Astrocyte (in vitro differentiated cells and primary cell): ENCODE measurements around the gene SERTM1. TPM values are rescaled to one million over a fixed set of nuclear protein-coding genes. Genes with fewer than 3 reads are reported as not detected.

Experiments
- DNase-seq: peaks from one replicate; pipeline ENCODE4 v3.0.0-alpha.2; 2010; ENCODE audit warnings: low read depth
- FAIRE-seq: peaks from 2 replicates; lab custom pipeline; 2011; peaks lifted over from hg19 to GRCh38; lab: Jason Lieb, UNC
- H2AFZ ChIP-seq: 2 replicates; pipeline ENCODE4 v1.6.0; 2012; ENCODE audit warnings: low read depth, low read length, inconsistent platforms
- H3K27ac ChIP-seq: 2 replicates; pipeline ENCODE4 v1.5.1; 2011; ENCODE audit warnings: low read depth, low read length, inconsistent platforms
- H3K27me3 ChIP-seq: 2 replicates; pipeline ENCODE4 v1.6.0; 2011; ENCODE audit warnings: low read length, inconsistent platforms; ENCODE audit not compliant: insufficient read depth
- H3K36me3 ChIP-seq: 2 replicates; pipeline ENCODE4 v1.5.1; 2011; ENCODE audit warnings: low read length, inconsistent platforms; ENCODE audit not compliant: insufficient read depth
- H3K4me1 ChIP-seq: 2 replicates; pipeline ENCODE4 v1.5.1; 2011; ENCODE audit warnings: low read length, inconsistent platforms; ENCODE audit not compliant: insufficient read depth
- H3K4me2 ChIP-seq: 2 replicates; pipeline ENCODE4 v1.6.0; 2012; ENCODE audit warnings: low read length, inconsistent platforms
- H3K4me3 ChIP-seq: 2 replicates; pipeline ENCODE4 v1.5.1; 2011; ENCODE audit warnings: low read depth, mild to moderate bottlenecking, low read length, inconsistent platforms; ENCODE audit not compliant: insufficient read depth
- H3K79me2 ChIP-seq: 2 replicates; pipeline ENCODE4 v1.6.0; 2012; ENCODE audit warnings: mild to moderate bottlenecking, low read length, inconsistent platforms; ENCODE audit not compliant: insufficient read depth
- H3K9ac ChIP-seq: 2 replicates; pipeline ENCODE4 v1.6.0; 2012; ENCODE audit warnings: mild to moderate bottlenecking, low read length, inconsistent platforms
- H3K9me3 ChIP-seq: 2 replicates; pipeline ENCODE4 v1.5.1; 2012; ENCODE audit warnings: low read depth, mild to moderate bottlenecking, low read length, inconsistent platforms; ENCODE audit not compliant: insufficient read depth
- H4K20me1 ChIP-seq: 2 replicates; pipeline ENCODE4 v1.6.0; 2012; ENCODE audit warnings: low read length, inconsistent platforms; ENCODE audit not compliant: insufficient read depth
- H3K27ac Mint-ChIP-seq: one replicate; pipeline ENCODE4 v1.8.0; 2021; ENCODE audit warnings: mild to moderate bottlenecking, mixed read lengths; ENCODE audit not compliant: unreplicated experiment
- H3K27me3 Mint-ChIP-seq: one replicate; pipeline ENCODE4 v1.8.0; 2021; ENCODE audit warnings: low read depth, mixed read lengths; ENCODE audit not compliant: unreplicated experiment
- H3K36me3 Mint-ChIP-seq: one replicate; pipeline ENCODE4 v1.8.0; 2021; ENCODE audit warnings: low read depth, mixed read lengths; ENCODE audit not compliant: unreplicated experiment
- H3K4me1 Mint-ChIP-seq: one replicate; pipeline ENCODE4 v1.8.0; 2021; ENCODE audit warnings: low read depth, mixed read lengths; ENCODE audit not compliant: unreplicated experiment
- H3K4me3 Mint-ChIP-seq: one replicate; pipeline ENCODE4 v1.8.0; 2021; ENCODE audit warnings: mild to moderate bottlenecking, moderate library complexity, mixed read lengths; ENCODE audit not compliant: unreplicated experiment
- H3K9me3 Mint-ChIP-seq: one replicate; pipeline ENCODE4 v1.8.0; 2021; ENCODE audit warnings: mild to moderate bottlenecking, mixed read lengths; ENCODE audit not compliant: unreplicated experiment
- EZH2 ChIP-seq: IDR thresholded peaks from 2 replicates; pipeline ENCODE4 v1.6.1; 2012; ENCODE audit warnings: mild to moderate bottlenecking, low read length, inconsistent platforms; ENCODE audit not compliant: insufficient read depth
- total RNA-seq: library from RNA; stranded (reverse); gene quantifications from 2 replicates; pipeline ENCODE4 v1.2.1, GENCODE V29; 2021
- TF ChIP-seq, protein P1 (sequence below): IDR thresholded peaks from 2 replicates; pipeline ENCODE4 v1.5.1; 2011; ENCODE audit warnings: low read depth, mild to moderate bottlenecking, inconsistent platforms, low read length, moderate library complexity; ENCODE audit not compliant: insufficient read depth

SERTM1 gene
- total RNA-seq, 1 donor from 2014 or later: 0.34 TPM

DNA sequence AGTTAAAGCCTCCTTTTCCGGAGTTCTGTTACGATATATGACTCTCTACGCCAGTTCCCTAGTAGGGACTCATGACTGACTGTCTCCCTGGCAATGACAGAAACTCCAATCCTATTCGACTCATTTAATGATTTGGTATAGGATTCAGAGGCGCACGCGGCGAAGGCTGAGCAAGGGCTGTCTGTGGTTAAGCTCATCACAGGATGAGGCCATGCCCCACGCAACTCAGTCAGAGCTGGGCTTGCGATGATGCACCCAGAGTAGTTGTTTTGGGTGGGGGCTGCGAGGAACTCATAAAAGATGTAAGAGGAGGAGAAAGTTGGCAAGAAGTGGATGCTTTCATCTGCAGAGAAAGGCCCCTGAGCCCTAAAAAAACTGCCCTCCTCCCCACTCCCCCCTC lies 468 bp upstream of the SERTM1 start:
- no peak for DNase-seq

GRCh38 chr13:36674337-36675212 lies 755 bp downstream of the SERTM1 start:
- Histone ChIP-seq H3K4me2 (peak overlapping the region; percentile 82), H3K4me1 (peaks cover 4% of the 10 kb centered on the region), H3K79me2 (no peaks in the 10 kb centered on the region), H4K20me1 (no peaks in the 10 kb centered on the region), H3K27me3 (peaks cover 40% of the 10 kb centered on the region), H3K36me3 (no peaks in the 10 kb centered on the region), H3K27ac (no peak overlapping the region), H3K4me3 (peak overlapping the region; percentile 35), H3K9me3 (no peaks in the 10 kb centered on the region), H2AFZ (peak overlapping the region; percentile 72), H3K9ac (no peak overlapping the region)
- no peak for FAIRE-seq
- H3K27ac Mint-ChIP-seq: no peak overlapping the region
- H3K4me1 Mint-ChIP-seq: peaks cover 4% of the 10 kb centered on the region
- TF ChIP-seq EZH2: peak; percentile 42
- TF ChIP-seq, protein P1, sequence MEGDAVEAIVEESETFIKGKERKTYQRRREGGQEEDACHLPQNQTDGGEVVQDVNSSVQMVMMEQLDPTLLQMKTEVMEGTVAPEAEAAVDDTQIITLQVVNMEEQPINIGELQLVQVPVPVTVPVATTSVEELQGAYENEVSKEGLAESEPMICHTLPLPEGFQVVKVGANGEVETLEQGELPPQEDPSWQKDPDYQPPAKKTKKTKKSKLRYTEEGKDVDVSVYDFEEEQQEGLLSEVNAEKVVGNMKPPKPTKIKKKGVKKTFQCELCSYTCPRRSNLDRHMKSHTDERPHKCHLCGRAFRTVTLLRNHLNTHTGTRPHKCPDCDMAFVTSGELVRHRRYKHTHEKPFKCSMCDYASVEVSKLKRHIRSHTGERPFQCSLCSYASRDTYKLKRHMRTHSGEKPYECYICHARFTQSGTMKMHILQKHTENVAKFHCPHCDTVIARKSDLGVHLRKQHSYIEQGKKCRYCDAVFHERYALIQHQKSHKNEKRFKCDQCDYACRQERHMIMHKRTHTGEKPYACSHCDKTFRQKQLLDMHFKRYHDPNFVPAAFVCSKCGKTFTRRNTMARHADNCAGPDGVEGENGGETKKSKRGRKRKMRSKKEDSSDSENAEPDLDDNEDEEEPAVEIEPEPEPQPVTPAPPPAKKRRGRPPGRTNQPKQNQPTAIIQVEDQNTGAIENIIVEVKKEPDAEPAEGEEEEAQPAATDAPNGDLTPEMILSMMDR: no peak
- H3K36me3 Mint-ChIP-seq: no peaks in the 10 kb centered on the region
- peak overlapping the region; percentile 83 for H3K4me3 Mint-ChIP-seq
- H3K27me3 Mint-ChIP-seq: peaks cover 44% of the 10 kb centered on the region
- peaks cover 3% of the 10 kb centered on the region for H3K9me3 Mint-ChIP-seq
- DNase-seq: no peak

More for the DNA sequence above, 468 bp upstream of the SERTM1 start:
- Histone ChIP-seq H3K79me2 (no peaks in the 10 kb centered on the region), H4K20me1 (no peaks in the 10 kb centered on the region), H3K9me3 (no peaks in the 10 kb centered on the region), H3K27me3 (peaks cover 40% of the 10 kb centered on the region), H3K9ac (no peak overlapping the region), H3K4me2 (peak overlapping the region; percentile 82), H3K36me3 (no peaks in the 10 kb centered on the region), H2AFZ (no peak overlapping the region), H3K4me1 (peaks cover 4% of the 10 kb centered on the region), H3K4me3 (no peak overlapping the region), H3K27ac (no peak overlapping the region)
- Mint-ChIP-seq H3K4me3 (peak overlapping the region; percentile 83), H3K27me3 (peaks cover 47% of the 10 kb centered on the region), H3K27ac (no peak overlapping the region), H3K36me3 (no peaks in the 10 kb centered on the region), H3K9me3 (peaks cover 6% of the 10 kb centered on the region), H3K4me1 (peaks cover 4% of the 10 kb centered on the region)
- TF ChIP-seq EZH2: no peak
- TF ChIP-seq, protein P1: no peak
- no peak for FAIRE-seq

DNA sequence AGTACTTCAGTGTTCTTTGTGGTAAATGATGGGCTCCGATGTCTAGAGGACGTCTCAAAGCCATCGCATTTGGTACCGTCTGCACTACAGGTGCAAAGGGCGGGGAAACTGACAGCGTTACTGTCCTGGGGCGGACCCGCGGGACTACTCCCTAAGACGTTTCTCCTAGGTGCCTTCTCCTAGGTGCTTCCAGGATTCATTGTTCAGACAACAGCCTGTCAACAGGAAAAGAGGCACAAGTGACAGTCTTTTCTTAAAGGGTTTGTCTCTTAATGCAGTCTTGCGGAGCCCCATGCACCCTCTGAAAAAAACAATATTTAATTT lies 1.4 kb downstream of the SERTM1 start:
- H3K4me1 ChIP-seq: peaks cover 4% of the 10 kb centered on the region
- peaks cover 40% of the 10 kb centered on the region for H3K27me3 ChIP-seq
- no peak overlapping the region for H2AFZ ChIP-seq
- no peaks in the 10 kb centered on the region for H4K20me1 ChIP-seq
- no peaks in the 10 kb centered on the region for H3K9me3 ChIP-seq
- Mint-ChIP-seq H3K36me3 (no peaks in the 10 kb centered on the region), H3K9me3 (no peaks in the 10 kb centered on the region), H3K27me3 (peaks cover 41% of the 10 kb centered on the region), H3K27ac (no peak overlapping the region), H3K4me1 (peaks cover 4% of the 10 kb centered on the region), H3K4me3 (no peak overlapping the region)
- no peak overlapping the region for H3K4me3 ChIP-seq
- H3K4me2 ChIP-seq: no peak overlapping the region
- no peak overlapping the region for H3K9ac ChIP-seq
- no peak overlapping the region for H3K27ac ChIP-seq
- TF ChIP-seq, protein P1: no peak
- TF ChIP-seq EZH2: no peak
- no peaks in the 10 kb centered on the region for H3K79me2 ChIP-seq
- FAIRE-seq (no peak), DNase-seq (no peak)
- H3K36me3 ChIP-seq: no peaks in the 10 kb centered on the region
